ENCODE data around the gene TNS1.

Gene TNS1

DNA sequence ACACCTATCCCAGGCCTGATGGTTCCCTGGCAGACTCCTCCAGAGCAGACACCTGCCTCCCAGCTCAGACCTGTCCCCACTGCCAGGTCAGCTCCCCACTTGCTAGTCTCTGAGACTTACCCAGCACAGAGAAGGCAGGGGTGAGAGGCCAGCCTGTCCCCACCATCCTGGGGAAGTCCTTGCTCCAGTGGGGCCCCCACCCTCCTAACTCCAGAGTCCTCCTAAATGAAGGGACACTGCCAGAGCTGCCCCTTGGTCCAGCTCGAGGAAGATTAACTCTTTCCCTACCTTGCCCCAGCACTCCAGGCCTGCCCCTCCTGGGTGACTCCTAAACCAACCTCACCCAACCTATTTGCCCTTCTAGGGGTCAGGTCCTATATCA is 30.4 kb upstream of the TNS1 start:
- H3K27me3 ChIP-seq (ENCODE audit: insufficient read depth, poor library complexity, severe bottlenecking) = peaks cover 8% of the 10 kb centered on the region
- DNase-seq (ENCODE audit: low read depth in 1 of 2, low spot score in 1 of 2) = no peak
- peak overlapping the region; percentile 52 for H3K4me3 ChIP-seq (replicated peaks; ENCODE audit: insufficient read depth, low read length)
- TF ChIP-seq CTCF (IDR thresholded peaks at IDR 0.05; ENCODE audit: insufficient read depth, low read length) (no peak), POLR2AphosphoS5 (IDR thresholded peaks at IDR 0.05; ENCODE audit: low read depth) (no peak), SPI1 (IDR thresholded peaks at IDR 0.05; ENCODE audit: borderline replicate concordance, low read depth) (no peak), GABPA (IDR thresholded peaks at IDR 0.05; ENCODE audit: low read depth) (no peak)
- TF ChIP-seq, protein P1, sequence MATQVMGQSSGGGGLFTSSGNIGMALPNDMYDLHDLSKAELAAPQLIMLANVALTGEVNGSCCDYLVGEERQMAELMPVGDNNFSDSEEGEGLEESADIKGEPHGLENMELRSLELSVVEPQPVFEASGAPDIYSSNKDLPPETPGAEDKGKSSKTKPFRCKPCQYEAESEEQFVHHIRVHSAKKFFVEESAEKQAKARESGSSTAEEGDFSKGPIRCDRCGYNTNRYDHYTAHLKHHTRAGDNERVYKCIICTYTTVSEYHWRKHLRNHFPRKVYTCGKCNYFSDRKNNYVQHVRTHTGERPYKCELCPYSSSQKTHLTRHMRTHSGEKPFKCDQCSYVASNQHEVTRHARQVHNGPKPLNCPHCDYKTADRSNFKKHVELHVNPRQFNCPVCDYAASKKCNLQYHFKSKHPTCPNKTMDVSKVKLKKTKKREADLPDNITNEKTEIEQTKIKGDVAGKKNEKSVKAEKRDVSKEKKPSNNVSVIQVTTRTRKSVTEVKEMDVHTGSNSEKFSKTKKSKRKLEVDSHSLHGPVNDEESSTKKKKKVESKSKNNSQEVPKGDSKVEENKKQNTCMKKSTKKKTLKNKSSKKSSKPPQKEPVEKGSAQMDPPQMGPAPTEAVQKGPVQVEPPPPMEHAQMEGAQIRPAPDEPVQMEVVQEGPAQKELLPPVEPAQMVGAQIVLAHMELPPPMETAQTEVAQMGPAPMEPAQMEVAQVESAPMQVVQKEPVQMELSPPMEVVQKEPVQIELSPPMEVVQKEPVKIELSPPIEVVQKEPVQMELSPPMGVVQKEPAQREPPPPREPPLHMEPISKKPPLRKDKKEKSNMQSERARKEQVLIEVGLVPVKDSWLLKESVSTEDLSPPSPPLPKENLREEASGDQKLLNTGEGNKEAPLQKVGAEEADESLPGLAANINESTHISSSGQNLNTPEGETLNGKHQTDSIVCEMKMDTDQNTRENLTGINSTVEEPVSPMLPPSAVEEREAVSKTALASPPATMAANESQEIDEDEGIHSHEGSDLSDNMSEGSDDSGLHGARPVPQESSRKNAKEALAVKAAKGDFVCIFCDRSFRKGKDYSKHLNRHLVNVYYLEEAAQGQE (IDR thresholded peaks at IDR 0.05; ENCODE audit: insufficient replicate concordance, low read depth) = no peak
- no peak overlapping the region for H3K27ac ChIP-seq (replicated peaks)

GRCh38 chr2:218032336-218033171 is 29.8 kb upstream of the TNS1 start:
- Histone ChIP-seq H3K27ac (replicated peaks) (no peak overlapping the region), H3K27me3 (ENCODE audit: insufficient read depth, poor library complexity, severe bottlenecking) (peaks cover 4% of the 10 kb centered on the region), H3K4me3 (replicated peaks; ENCODE audit: insufficient read depth, low read length) (peak overlapping the region; percentile 52)
- DNase-seq (ENCODE audit: low read depth in 1 of 2, low spot score in 1 of 2) = no peak
- TF ChIP-seq, protein P1 (IDR thresholded peaks at IDR 0.05; ENCODE audit: insufficient replicate concordance, low read depth) = no peak
- no peak for TF ChIP-seq SPI1 (IDR thresholded peaks at IDR 0.05; ENCODE audit: borderline replicate concordance, low read depth)
- no peak for TF ChIP-seq CTCF (IDR thresholded peaks at IDR 0.05; ENCODE audit: insufficient read depth, low read length)
- no peak for TF ChIP-seq GABPA (IDR thresholded peaks at IDR 0.05; ENCODE audit: low read depth)
- TF ChIP-seq POLR2AphosphoS5 (IDR thresholded peaks at IDR 0.05; ENCODE audit: low read depth) = no peak

GRCh38 chr2:218031771-218032257 is 29.0 kb upstream of the TNS1 start:
- TF ChIP-seq CTCF (IDR thresholded peaks at IDR 0.05; ENCODE audit: insufficient read depth, low read length) = no peak
- no peak for TF ChIP-seq POLR2AphosphoS5 (IDR thresholded peaks at IDR 0.05; ENCODE audit: low read depth)
- TF ChIP-seq SPI1 (IDR thresholded peaks at IDR 0.05; ENCODE audit: borderline replicate concordance, low read depth) = no peak
- DNase-seq (ENCODE audit: low read depth in 1 of 2, low spot score in 1 of 2) = no peak
- no peak overlapping the region for H3K27ac ChIP-seq (replicated peaks)
- no peak overlapping the region for H3K4me3 ChIP-seq (replicated peaks; ENCODE audit: insufficient read depth, low read length)
- H3K27me3 ChIP-seq (ENCODE audit: insufficient read depth, poor library complexity, severe bottlenecking) = peaks cover 4% of the 10 kb centered on the region
